ENCODE data around the gene NTRK1. TPM values are rescaled to one million over a fixed set of nuclear protein-coding genes. Genes with fewer than 3 reads are reported as not detected.

NTRK1 gene
- total RNA-seq, 3 donors from 2014 or later (not counting 1 experiment from before 2014, with no cell fraction given), result 1.7 to 16.7 (median 2.4) TPM

DNA sequence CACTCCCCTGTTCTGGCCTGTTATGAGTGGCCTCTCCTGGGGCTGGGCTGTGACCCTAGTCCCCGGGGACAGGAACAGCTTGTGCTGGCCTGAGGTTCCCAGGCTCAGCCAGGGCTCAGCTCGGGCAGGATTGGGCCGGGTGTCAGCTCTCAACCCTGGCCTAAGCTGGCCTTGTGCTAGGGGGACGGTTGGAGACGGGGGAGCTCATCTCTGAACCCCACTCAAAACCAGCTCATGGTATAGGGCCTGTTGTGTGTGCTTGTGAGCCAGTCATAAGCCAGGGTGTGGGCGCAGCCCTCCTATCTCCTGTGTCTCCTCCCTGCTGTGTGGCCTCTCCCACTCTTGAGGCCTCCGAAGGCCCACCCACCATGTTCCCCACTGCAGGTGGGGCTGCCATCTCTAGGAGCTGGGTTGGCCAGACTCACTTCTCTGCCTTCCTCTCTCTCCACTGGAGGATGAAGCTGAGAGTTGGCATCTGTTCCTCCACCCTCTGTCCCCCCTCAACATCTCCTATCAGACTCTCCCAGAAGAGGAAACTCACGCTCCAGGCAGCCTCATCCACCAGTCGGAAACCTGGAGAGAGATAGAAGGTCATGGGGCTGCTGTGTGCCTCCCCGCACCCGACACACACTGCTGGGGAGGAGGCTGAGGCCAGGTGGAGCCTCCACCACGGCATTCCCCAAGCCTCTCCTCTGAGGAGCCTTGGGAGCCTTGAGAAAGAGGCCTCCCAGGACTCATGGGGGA, 34.2 kb downstream of the NTRK1 start:
- H3K27me3 ChIP-seq (ENCODE audit: control insufficient read depth, insufficient read depth, low read length), result peaks cover 29% of the 10 kb centered on the region
- H3K27me3 Mint-ChIP-seq (ENCODE audit: low read depth in 2 of 2), result peaks cover 18 to 54% of the 10 kb centered on the region in 2 donors
- no peaks in the 10 kb centered on the region for H3K9me3 Mint-ChIP-seq
- no peak overlapping the region for H3K4me3 ChIP-seq (ENCODE audit: low read length)
- H3K9me3 ChIP-seq (ENCODE audit: control insufficient read depth, insufficient read depth, low read length), result no peaks in the 10 kb centered on the region
- no peaks in the 10 kb centered on the region for H3K36me3 Mint-ChIP-seq
- WGBS (ENCODE audit: insufficient coverage), result 57% methylated on average over 12 of the region's 12 CpGs
- H3K27ac ChIP-seq (ENCODE audit: low read length), result no peak overlapping the region
- TF ChIP-seq, protein P1, sequence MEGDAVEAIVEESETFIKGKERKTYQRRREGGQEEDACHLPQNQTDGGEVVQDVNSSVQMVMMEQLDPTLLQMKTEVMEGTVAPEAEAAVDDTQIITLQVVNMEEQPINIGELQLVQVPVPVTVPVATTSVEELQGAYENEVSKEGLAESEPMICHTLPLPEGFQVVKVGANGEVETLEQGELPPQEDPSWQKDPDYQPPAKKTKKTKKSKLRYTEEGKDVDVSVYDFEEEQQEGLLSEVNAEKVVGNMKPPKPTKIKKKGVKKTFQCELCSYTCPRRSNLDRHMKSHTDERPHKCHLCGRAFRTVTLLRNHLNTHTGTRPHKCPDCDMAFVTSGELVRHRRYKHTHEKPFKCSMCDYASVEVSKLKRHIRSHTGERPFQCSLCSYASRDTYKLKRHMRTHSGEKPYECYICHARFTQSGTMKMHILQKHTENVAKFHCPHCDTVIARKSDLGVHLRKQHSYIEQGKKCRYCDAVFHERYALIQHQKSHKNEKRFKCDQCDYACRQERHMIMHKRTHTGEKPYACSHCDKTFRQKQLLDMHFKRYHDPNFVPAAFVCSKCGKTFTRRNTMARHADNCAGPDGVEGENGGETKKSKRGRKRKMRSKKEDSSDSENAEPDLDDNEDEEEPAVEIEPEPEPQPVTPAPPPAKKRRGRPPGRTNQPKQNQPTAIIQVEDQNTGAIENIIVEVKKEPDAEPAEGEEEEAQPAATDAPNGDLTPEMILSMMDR (IDR thresholded peaks at IDR 0.05), result no peak
- H3K4me1 ChIP-seq (ENCODE audit: control insufficient read depth, insufficient read depth, low read length), result peaks cover 20% of the 10 kb centered on the region
- H3K36me3 ChIP-seq (ENCODE audit: control insufficient read depth, insufficient read depth, low read length), result no peaks in the 10 kb centered on the region
- DNase-seq (no peak), ATAC-seq (no peak)
- intact Hi-C loops (cut with micrococcal nuclease), result no loop called here
- H3K4me3 Mint-ChIP-seq, result no peak overlapping the region
- no peak overlapping the region for H3K27ac Mint-ChIP-seq
- H3K4me1 Mint-ChIP-seq, result peaks cover 11 to 32% of the 10 kb centered on the region in 2 donors

DNA sequence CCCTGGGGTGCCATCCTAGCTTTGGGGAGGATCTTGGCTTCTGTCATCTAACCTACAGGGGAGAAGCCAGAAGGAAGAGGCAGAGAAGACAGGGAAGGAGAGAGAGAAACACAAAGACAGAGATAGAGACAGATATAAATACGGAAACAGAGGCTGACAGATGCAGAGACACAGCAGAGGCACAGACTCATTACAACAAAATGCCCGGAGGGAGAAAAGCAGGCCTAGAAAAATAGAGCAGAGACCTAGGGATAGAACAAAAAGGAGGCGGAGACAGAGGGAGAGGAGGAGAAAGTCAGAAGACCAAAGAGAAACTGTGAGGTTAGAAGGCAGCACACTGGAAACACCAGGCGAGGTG, 34.8 kb downstream of the NTRK1 start:
- Histone ChIP-seq H3K27me3 (ENCODE audit: control insufficient read depth, insufficient read depth, low read length) (peaks cover 29% of the 10 kb centered on the region), H3K4me1 (ENCODE audit: control insufficient read depth, insufficient read depth, low read length) (peaks cover 20% of the 10 kb centered on the region), H3K4me3 (ENCODE audit: low read length) (no peak overlapping the region), H3K36me3 (ENCODE audit: control insufficient read depth, insufficient read depth, low read length) (no peaks in the 10 kb centered on the region), H3K27ac (ENCODE audit: low read length) (no peak overlapping the region), H3K9me3 (ENCODE audit: control insufficient read depth, insufficient read depth, low read length) (no peaks in the 10 kb centered on the region)
- no peak overlapping the region for H3K4me3 Mint-ChIP-seq
- whole genome bisulfite sequencing (ENCODE audit: insufficient coverage), result 88% methylated on average over 4 of the region's 4 CpGs
- no peaks in the 10 kb centered on the region for H3K9me3 Mint-ChIP-seq
- H3K4me1 Mint-ChIP-seq, result peaks cover 5 to 27% of the 10 kb centered on the region in 2 donors
- TF ChIP-seq, protein P1 (IDR thresholded peaks at IDR 0.05), result no peak
- DNase-seq, result no peak
- ATAC-seq, result no peak
- H3K36me3 Mint-ChIP-seq, result no peaks in the 10 kb centered on the region
- no peak overlapping the region for H3K27ac Mint-ChIP-seq
- H3K27me3 Mint-ChIP-seq (ENCODE audit: low read depth in 2 of 2), result peaks cover 13 to 50% of the 10 kb centered on the region in 2 donors
- intact Hi-C loops (cut with micrococcal nuclease), result no loop called here

DNA sequence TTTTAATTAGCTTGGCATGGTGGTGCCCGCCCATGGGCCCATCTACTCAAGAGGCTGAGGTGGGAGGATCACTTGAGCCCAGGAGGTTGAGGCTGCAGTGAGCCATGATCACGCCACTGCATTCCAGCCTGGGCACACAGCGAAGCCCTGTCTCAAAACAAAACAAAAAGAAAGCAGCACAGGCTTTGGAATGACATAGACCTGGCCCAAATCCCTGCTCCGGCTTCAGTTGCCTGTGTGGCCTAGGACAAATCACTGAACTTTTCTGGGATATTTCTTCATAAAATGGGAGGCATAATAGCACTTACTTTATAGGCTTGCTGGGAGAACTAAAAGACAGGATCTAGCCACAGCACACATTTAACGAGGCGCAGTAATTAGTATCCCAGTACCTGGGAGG, 35.3 kb downstream of the NTRK1 start:
- intact Hi-C loops (cut with micrococcal nuclease), result no loop called here
- Histone ChIP-seq H3K36me3 (ENCODE audit: control insufficient read depth, insufficient read depth, low read length) (no peaks in the 10 kb centered on the region), H3K4me3 (ENCODE audit: low read length) (no peak overlapping the region), H3K9me3 (ENCODE audit: control insufficient read depth, insufficient read depth, low read length) (no peaks in the 10 kb centered on the region), H3K27me3 (ENCODE audit: control insufficient read depth, insufficient read depth, low read length) (peaks cover 29% of the 10 kb centered on the region), H3K27ac (ENCODE audit: low read length) (no peak overlapping the region), H3K4me1 (ENCODE audit: control insufficient read depth, insufficient read depth, low read length) (peaks cover 20% of the 10 kb centered on the region)
- no peaks in the 10 kb centered on the region for H3K36me3 Mint-ChIP-seq
- ATAC-seq, result no peak
- H3K4me1 Mint-ChIP-seq, result peaks cover 5 to 26% of the 10 kb centered on the region in 2 donors
- 91% methylated on average over 6 of the region's 6 CpGs for WGBS (ENCODE audit: insufficient coverage)
- H3K9me3 Mint-ChIP-seq, result no peaks in the 10 kb centered on the region
- H3K27me3 Mint-ChIP-seq (ENCODE audit: low read depth in 2 of 2), result peaks cover 11 to 49% of the 10 kb centered on the region in 2 donors
- H3K27ac Mint-ChIP-seq, result no peak overlapping the region
- DNase-seq, result no peak
- TF ChIP-seq, protein P1 (IDR thresholded peaks at IDR 0.05), result no peak
- no peak overlapping the region for H3K4me3 Mint-ChIP-seq
